Muscle of leg (tissue), 11 donors: ENCODE data around the gene FLT3LG. TPM values are rescaled to one million over a fixed set of nuclear protein-coding genes. Genes with fewer than 3 reads are reported as not detected.

Experiments
- DNase-seq: peaks from one replicate; pipeline ENCODE4 v3.0.0; 2013
- H3K27ac ChIP-seq: one replicate; pipeline ENCODE4 v1.5.1; 2013; ENCODE audit warnings: mild to moderate bottlenecking, low read length, control low read depth
- H3K27me3 ChIP-seq: one replicate; pipeline ENCODE4 v1.6.1; 2013; ENCODE audit warnings: low read length; ENCODE audit not compliant: control insufficient read depth, insufficient read depth
- H3K36me3 ChIP-seq: one replicate; pipeline ENCODE4 v1.6.1; 2013; ENCODE audit warnings: low read length; ENCODE audit not compliant: control insufficient read depth, insufficient read depth
- H3K4me1 ChIP-seq: one replicate; pipeline ENCODE4 v1.6.1; 2013; ENCODE audit warnings: low read length; ENCODE audit not compliant: control insufficient read depth, insufficient read depth
- H3K4me3 ChIP-seq: one replicate; pipeline ENCODE4 v1.5.1; 2013; ENCODE audit warnings: low read length, control low read depth
- H3K9me3 ChIP-seq: replicated peaks from 2 replicates; pipeline ENCODE4 v1.6.1; 2013; ENCODE audit warnings: low read depth, low read length; ENCODE audit not compliant: control insufficient read depth
- WGBS: methylation state at CpG from one replicate; pipeline ENCODE4 v1.1.5; 2013; ENCODE audit warnings: missing lambda C conversion rate; ENCODE audit not compliant: insufficient coverage; 5-methylcytosine and 5-hydroxymethylcytosine counted together
- polyA plus RNA-seq, 8 donors: library from polyadenylated mRNA; unstranded; fragments of 120-200 nt; gene quantifications; one replicate each; pipeline versions ENCODE4 v1.2.1 to v1.2.3, GENCODE V29; 2013; ENCODE audit warnings: inconsistent platforms in 1 of 8, low replicate concordance in 1 of 8; ENCODE audit not compliant: insufficient read length in 8 of 8, insufficient read depth in 1 of 8
- total RNA-seq: library from RNA; stranded (reverse); fragments of 120-200 nt; gene quantifications from one replicate; pipeline ENCODE4 v1.2.4, GENCODE V29; 2013

The FLT3LG gene
- total and polyA plus RNA-seq, 9 donors: 1.5 to 4.9 (median 3.2) TPM

DNA sequence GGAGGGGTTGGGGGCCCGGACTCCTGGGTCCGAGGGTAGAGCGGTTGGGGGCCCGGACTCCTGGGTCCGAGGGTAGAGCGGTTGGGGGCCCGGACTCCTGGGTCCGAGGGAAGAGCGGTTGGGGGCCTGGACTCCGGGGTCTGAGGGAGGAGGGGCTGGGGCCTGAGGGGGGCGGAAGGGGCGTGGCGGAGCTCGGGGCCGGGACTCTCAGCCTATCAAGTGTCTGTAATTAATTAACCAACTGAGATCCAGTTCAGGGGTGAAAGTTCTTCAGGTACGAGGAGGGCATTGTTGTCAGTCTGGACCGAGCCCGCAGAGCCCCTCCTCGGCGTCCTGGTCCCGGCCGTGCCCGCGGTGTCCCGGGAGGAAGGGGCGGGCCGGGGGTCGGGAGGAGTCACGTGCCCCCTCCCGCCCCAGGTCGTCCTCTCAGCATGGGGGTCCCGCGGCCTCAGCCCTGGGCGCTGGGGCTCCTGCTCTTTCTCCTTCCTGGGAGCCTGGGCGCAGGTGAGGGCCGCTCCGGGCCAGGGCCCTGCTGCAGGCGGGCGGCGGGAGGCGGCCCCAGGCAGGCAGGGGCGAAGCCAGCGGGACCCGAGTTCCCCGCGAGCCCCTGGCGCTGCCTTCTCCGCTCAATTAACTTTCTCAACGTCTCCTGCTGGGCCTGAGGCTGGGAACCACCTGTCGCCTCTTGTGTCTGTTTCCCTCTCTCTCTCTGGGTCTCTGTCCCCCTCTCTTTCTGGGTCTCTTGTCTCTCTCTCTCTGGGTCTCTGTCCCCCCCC lies 39.1 kb downstream of the FLT3LG start:
- Histone ChIP-seq H3K4me1 (peaks cover 26% of the 10 kb centered on the region), H3K9me3 (no peaks in the 10 kb centered on the region), H3K27ac (peak overlapping the region; percentile 94), H3K36me3 (peaks cover 20% of the 10 kb centered on the region), H3K27me3 (no peaks in the 10 kb centered on the region), H3K4me3 (peak overlapping the region; percentile 73)
- DNase-seq: peak; percentile 84
- WGBS: under 1% methylated on average over 43 of the region's 50 CpGs

GRCh38 chr19:49513746-49514118 lies 39.7 kb downstream of the FLT3LG start:
- no peak for DNase-seq
- Histone ChIP-seq H3K9me3 (no peaks in the 10 kb centered on the region), H3K27ac (peak overlapping the region; percentile 94), H3K36me3 (peaks cover 20% of the 10 kb centered on the region), H3K4me1 (peaks cover 26% of the 10 kb centered on the region), H3K27me3 (no peaks in the 10 kb centered on the region), H3K4me3 (peak overlapping the region; percentile 73)
- 32% methylated on average over 8 of the region's 12 CpGs for WGBS

DNA sequence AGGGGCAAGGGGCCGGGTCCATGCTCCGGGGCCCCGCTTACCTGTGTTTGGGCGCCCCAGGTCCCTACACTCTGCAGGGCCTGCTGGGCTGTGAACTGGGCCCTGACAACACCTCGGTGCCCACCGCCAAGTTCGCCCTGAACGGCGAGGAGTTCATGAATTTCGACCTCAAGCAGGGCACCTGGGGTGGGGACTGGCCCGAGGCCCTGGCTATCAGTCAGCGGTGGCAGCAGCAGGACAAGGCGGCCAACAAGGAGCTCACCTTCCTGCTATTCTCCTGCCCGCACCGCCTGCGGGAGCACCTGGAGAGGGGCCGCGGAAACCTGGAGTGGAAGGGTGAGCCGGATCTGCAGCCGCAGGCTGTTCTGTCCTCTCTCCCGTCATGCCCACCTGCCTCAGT lies 40.1 kb downstream of the FLT3LG start:
- H3K36me3 ChIP-seq: peaks cover 20% of the 10 kb centered on the region
- H3K27ac ChIP-seq: no peak overlapping the region
- DNase-seq: no peak
- peaks cover 26% of the 10 kb centered on the region for H3K4me1 ChIP-seq
- H3K9me3 ChIP-seq: no peaks in the 10 kb centered on the region
- WGBS: 71% methylated on average over 20 of the region's 21 CpGs
- H3K27me3 ChIP-seq: no peaks in the 10 kb centered on the region
- peak overlapping the region; percentile 73 for H3K4me3 ChIP-seq

DNA sequence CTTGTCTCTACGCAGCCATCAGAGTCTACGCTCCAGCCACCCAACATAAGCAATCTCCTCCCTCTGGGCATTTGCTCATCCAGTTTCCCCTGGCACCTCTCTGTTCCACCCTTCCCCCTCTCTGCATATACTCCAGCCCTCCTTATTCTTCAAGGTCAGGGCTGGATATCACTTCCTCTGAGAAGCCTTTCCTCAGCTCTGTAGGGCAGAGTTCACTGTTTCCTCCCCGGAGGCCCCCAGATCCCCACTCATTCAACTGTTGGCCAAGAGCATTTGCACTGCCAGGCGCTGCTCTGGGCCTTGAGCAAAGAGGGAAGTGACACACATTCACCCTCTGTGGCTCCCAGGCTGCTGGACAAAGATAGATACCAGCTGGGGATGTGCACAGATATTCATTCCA lies 41.8 kb downstream of the FLT3LG start:
- no peak overlapping the region for H3K4me3 ChIP-seq
- no peak overlapping the region for H3K27ac ChIP-seq
- peaks cover 25% of the 10 kb centered on the region for H3K36me3 ChIP-seq
- H3K9me3 ChIP-seq: no peaks in the 10 kb centered on the region
- H3K27me3 ChIP-seq: no peaks in the 10 kb centered on the region
- WGBS: 96% methylated on average over 3 of the region's 4 CpGs
- peaks cover 26% of the 10 kb centered on the region for H3K4me1 ChIP-seq
- DNase-seq: peak; percentile 82

DNA sequence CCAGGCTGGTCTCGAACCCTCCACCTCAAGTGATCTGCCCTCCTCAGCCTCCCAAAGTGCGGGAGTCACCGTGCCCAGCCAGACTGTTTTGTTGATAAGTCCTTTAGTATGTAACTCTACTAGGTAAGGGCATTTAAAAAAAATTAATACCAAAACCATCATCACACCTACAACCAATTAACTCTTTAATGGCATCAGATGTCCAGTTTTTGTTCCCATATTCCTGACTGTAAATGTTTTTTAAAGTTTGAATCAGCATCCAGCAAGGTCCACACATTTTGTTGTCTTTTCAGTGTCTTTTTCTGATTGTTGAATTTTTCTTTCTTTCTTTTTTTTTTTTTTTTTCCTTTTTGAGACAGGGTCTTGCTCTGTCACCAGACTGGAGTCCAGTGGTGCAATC lies 44.0 kb downstream of the FLT3LG start:
- DNase-seq: no peak
- no peak overlapping the region for H3K27ac ChIP-seq
- no peak overlapping the region for H3K4me3 ChIP-seq
- no CpG with 5 or more reads among the region's 3 CpGs for WGBS
- peaks cover 17% of the 10 kb centered on the region for H3K4me1 ChIP-seq
- H3K36me3 ChIP-seq: peaks cover 37% of the 10 kb centered on the region
- H3K9me3 ChIP-seq: no peaks in the 10 kb centered on the region
- no peaks in the 10 kb centered on the region for H3K27me3 ChIP-seq

DNA sequence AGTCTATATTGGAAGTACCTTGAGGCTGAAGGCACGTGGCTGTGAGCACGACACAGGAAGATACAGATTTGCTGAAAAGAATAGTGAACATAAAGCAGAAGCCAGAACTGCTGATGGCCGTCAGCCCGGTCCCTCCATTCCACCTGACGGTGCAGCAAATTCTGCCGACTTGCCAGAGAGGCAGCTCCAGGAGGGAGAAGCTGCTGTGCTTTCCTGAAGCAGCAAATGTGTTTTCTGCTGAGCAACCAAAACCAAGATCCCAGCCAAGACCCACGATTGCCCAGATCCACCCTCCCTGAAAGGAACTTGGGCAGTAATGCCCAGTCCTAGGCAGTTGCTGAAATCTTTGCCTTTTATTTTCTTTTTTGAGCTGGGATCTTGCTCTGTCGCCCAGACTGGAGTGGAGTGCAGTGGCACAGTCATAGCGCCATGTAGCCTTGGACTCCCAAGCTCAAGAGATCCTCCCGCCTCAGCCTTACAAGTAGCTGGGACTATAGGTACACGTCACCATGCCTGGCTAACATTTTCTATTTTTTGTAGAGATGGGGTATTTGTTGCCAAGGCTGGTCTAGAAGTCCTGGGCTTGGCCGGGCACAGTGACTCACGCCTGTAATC lies 46.8 kb downstream of the FLT3LG start:
- peak; percentile 83 for DNase-seq
- Histone ChIP-seq H3K9me3 (no peaks in the 10 kb centered on the region), H3K36me3 (peaks cover 39% of the 10 kb centered on the region), H3K4me3 (no peak overlapping the region), H3K4me1 (peaks cover under 1% of the 10 kb centered on the region), H3K27me3 (no peaks in the 10 kb centered on the region), H3K27ac (no peak overlapping the region)
- 77% methylated on average over 11 of the region's 13 CpGs for WGBS

- no peak for DNase-seq
- no peak overlapping the region for H3K27ac ChIP-seq
- H3K27me3 ChIP-seq: no peaks in the 10 kb centered on the region
- 86% methylated on average over 22 of the region's 22 CpGs for WGBS
- H3K9me3 ChIP-seq: no peaks in the 10 kb centered on the region
- H3K4me1 ChIP-seq: peaks cover 9% of the 10 kb centered on the region
- H3K36me3 ChIP-seq: peaks cover 45% of the 10 kb centered on the region
- H3K4me3 ChIP-seq: no peak overlapping the region
Observed at GRCh38 chr19:49524812-49525455, 50.9 kb downstream of the FLT3LG start.

DNA sequence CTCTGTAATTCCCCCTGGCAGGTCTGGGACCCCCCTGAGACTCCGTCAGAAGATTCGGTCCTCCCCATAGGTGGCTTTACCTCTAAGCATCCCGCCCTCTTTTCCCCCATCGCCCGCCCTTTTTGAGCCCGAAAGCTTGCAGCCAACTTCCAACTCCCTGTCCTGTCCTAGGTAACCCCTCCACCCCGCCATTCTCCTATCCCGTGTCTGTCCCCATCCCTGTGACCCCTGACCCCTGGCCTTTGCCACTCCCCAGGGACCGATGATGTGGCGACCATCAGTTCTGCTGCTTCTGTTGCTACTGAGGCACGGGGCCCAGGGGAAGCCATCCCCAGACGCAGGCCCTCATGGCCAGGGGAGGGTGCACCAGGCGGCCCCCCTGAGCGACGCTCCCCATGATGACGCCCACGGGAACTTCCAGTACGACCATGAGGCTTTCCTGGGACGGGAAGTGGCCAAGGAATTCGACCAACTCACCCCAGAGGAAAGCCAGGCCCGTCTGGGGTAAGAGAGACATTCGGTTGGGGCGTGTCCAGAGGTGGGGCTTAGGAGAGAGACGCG lies 54.3 kb downstream of the FLT3LG start:
- H3K4me3 ChIP-seq: peak overlapping the region; percentile 46
- peaks cover 15% of the 10 kb centered on the region for H3K4me1 ChIP-seq
- 28% methylated on average over 18 of the region's 25 CpGs for WGBS
- H3K27ac ChIP-seq: peak overlapping the region; percentile 62
- H3K36me3 ChIP-seq: peaks cover 44% of the 10 kb centered on the region
- H3K27me3 ChIP-seq: no peaks in the 10 kb centered on the region
- peak; percentile 55 for DNase-seq
- H3K9me3 ChIP-seq: no peaks in the 10 kb centered on the region

GRCh38 chr19:49530708-49531107 lies 56.7 kb downstream of the FLT3LG start:
- 93% methylated on average over 7 of the region's 7 CpGs for WGBS
- Histone ChIP-seq H3K4me3 (no peak overlapping the region), H3K27me3 (no peaks in the 10 kb centered on the region), H3K27ac (no peak overlapping the region), H3K36me3 (peaks cover 32% of the 10 kb centered on the region), H3K9me3 (no peaks in the 10 kb centered on the region), H3K4me1 (peaks cover 22% of the 10 kb centered on the region)
- DNase-seq: no peak
